ENCODE measurements around the gene EOLA1.
"Not testable (repeated sequence)": the region's sequence is repeated elsewhere in the genome, so short reads cannot be mapped to it uniquely, and the experiment has no call there.

The EOLA1 gene

GRCh38 chrX:149595943-149596342 is 55.1 kb downstream of the EOLA1 start:
- DNase-seq (ENCODE audit: low read depth); H3K4me3 ChIP-seq (ENCODE audit: low read depth, low read length): not testable (repeated sequence)

Measured in choroid plexus epithelial cell (primary cell).